Activated CD8-positive, alpha-beta T cell treated with anti-CD3 and anti-CD28 coated beads for 36 hours (primary cell): ENCODE measurements around the gene MAPK8. TPM values are rescaled to one million over a fixed set of nuclear protein-coding genes. Genes with fewer than 3 reads are reported as not detected.

Experiments used
- ATAC-seq: fragments of 200-7000 bp; cut with Tn5 transposase; one replicate; pipeline ENCODE4 v1.10.0; 2021; ENCODE audit warnings: mild to moderate bottlenecking, moderate library complexity
- CTCF ChIA-PET: fragments of 350-600 bp; sonication (Branson Sonifier 250); formaldehyde crosslinking; loops from one replicate; lab custom pipeline; 2021; ENCODE audit warnings: antibody characterized with exemption; lab: Charles Lee
- POLR2A ChIA-PET: fragments of 350-600 bp; sonication (Branson Sonifier 250); formaldehyde crosslinking; loops from one replicate; lab custom pipeline; 2021; ENCODE audit warnings: antibody characterized with exemption; lab: Charles Lee
- DNase-seq: peaks from one replicate; pipeline ENCODE4 v3.0.0-alpha.2; 2020
- H3K27ac Mint-ChIP-seq: one replicate; pipeline ENCODE4 v1.8.0; 2021; ENCODE audit warnings: mild to moderate bottlenecking, mixed read lengths
- H3K27me3 Mint-ChIP-seq: one replicate; pipeline ENCODE4 v1.8.0; 2021; ENCODE audit warnings: mixed read lengths
- H3K36me3 Mint-ChIP-seq: one replicate; pipeline ENCODE4 v1.8.0; 2021; ENCODE audit warnings: low read depth, mixed read lengths
- H3K4me1 Mint-ChIP-seq: one replicate; pipeline ENCODE4 v1.8.0; 2021; ENCODE audit warnings: low read depth, mixed read lengths
- H3K4me3 Mint-ChIP-seq: one replicate; pipeline ENCODE4 v1.8.0; 2021; ENCODE audit warnings: mild to moderate bottlenecking, moderate library complexity, mixed read lengths
- H3K9me3 Mint-ChIP-seq: one replicate; pipeline ENCODE4 v1.8.0; 2021; ENCODE audit warnings: mixed read lengths
- CTCF ChIP-seq: fragments of 200-600 bp; IDR thresholded peaks from one replicate; pipeline ENCODE4 v1.8.0; 2022; ENCODE audit warnings: antibody characterized with exemption, mild to moderate bottlenecking
- intact Hi-C: fragments of 100-400 bp; cut with micrococcal nuclease; formaldehyde crosslinking; loops from one replicate; pipeline ENCODE4 v1.10.0; 2022
- total RNA-seq, 2 experiments: library from RNA; stranded (reverse); gene quantifications; one replicate each; pipeline ENCODE4 v1.2.3, GENCODE V29; 2021

The MAPK8 gene
- total RNA-seq, 2 experiments from 2014 or later, result 40.5 to 41.1 TPM

DNA sequence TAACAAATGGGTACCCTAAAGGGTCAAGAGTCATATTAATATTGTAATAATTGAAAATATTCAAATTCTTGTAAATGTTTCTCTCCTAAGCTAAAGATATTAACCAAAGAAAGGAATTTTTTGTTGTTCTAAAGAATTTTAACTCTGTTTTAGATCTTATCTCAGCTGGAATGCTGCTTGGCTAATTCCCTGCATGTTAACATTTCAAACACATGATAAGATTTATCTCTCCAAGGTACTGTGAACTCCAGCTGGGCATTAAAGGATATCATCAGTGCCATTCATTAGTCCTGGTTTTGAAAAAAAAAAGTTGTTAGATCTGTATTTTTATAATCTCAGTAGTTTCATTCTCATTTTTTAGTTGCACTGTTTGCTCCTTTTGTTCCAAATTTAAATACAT is 76.9 kb downstream of the MAPK8 start:
- no peak for ATAC-seq
- peaks cover 16% of the 10 kb centered on the region for H3K4me1 Mint-ChIP-seq
- CTCF ChIA-PET, result no interaction called here
- intact Hi-C loops, result no loop called here
- no peak overlapping the region for H3K4me3 Mint-ChIP-seq
- no peak for DNase-seq
- no peak overlapping the region for H3K27ac Mint-ChIP-seq
- peaks cover 13% of the 10 kb centered on the region for H3K9me3 Mint-ChIP-seq
- H3K36me3 Mint-ChIP-seq, result peaks cover 2% of the 10 kb centered on the region
- H3K27me3 Mint-ChIP-seq, result no peaks in the 10 kb centered on the region
- POLR2A ChIA-PET, result no interaction called here
- TF ChIP-seq CTCF, result no peak

DNA sequence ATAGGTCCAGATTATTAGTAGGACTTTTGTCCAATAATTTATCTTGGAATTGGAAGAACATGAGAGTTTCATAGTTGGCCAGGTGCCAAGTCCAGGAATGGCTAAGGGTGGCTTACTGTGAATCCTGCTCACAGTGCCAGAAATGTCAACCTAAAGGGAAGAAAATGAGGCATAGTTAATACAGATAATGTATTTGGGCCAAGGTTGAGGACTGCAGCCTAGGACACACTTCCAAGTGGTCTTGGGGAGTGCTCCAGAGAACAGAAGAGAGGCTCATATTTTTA is 78.2 kb downstream of the MAPK8 start:
- Mint-ChIP-seq H3K27me3 (no peaks in the 10 kb centered on the region), H3K9me3 (peaks cover 6% of the 10 kb centered on the region), H3K4me1 (peaks cover 27% of the 10 kb centered on the region), H3K27ac (no peak overlapping the region), H3K4me3 (no peak overlapping the region), H3K36me3 (peaks cover 2% of the 10 kb centered on the region)
- ATAC-seq, result no peak
- CTCF ChIA-PET, result no interaction called here
- intact Hi-C loops, result no loop called here
- no peak for TF ChIP-seq CTCF
- DNase-seq, result no peak
- POLR2A ChIA-PET, result no interaction called here

DNA sequence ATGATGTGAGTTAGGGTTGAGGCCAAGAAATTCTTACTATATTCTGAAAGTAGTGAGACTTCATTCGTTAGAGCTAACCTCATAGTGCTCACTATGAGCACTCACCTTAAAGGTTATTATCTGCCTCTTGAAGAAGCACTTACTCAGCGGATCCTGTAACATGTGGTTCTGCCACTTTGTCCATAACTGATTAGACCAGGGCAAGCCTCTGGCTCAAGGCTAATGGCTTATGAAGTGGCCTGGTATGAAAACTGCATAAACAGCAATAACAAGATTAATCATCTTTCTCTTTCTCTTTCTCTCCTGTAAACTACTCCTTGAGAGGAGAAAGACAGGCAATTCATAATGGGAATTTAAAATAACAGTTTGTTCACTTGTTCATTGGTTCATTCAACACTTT is 82.8 kb downstream of the MAPK8 start:
- ChIA-PET CTCF (interaction anchor here (0.9 to 1.0 kb wide), 2 partner anchors 26 to 267 kb away, joined by 4 to 5 read pairs; no protein-coding TSS in a partner anchor), POLR2A (no interaction called here)
- no peak for ATAC-seq
- Mint-ChIP-seq H3K27ac (peak overlapping the region; percentile 10), H3K9me3 (no peaks in the 10 kb centered on the region), H3K36me3 (no peaks in the 10 kb centered on the region), H3K4me3 (no peak overlapping the region), H3K27me3 (no peaks in the 10 kb centered on the region), H3K4me1 (peaks cover 65% of the 10 kb centered on the region)
- intact Hi-C loops, result no loop called here
- DNase-seq, result no peak
- no peak for TF ChIP-seq CTCF

GRCh38 chr10:48389846-48390557 is 83.5 kb downstream of the MAPK8 start:
- peak overlapping the region; percentile 10 for H3K27ac Mint-ChIP-seq
- H3K4me1 Mint-ChIP-seq, result peaks cover 59% of the 10 kb centered on the region
- no peaks in the 10 kb centered on the region for H3K36me3 Mint-ChIP-seq
- no peak for ATAC-seq
- TF ChIP-seq CTCF, result no peak
- no peak overlapping the region for H3K4me3 Mint-ChIP-seq
- H3K27me3 Mint-ChIP-seq, result no peaks in the 10 kb centered on the region
- DNase-seq, result no peak
- CTCF ChIA-PET, result interaction anchor here (0.9 to 1.0 kb wide), 2 partner anchors 27 to 266 kb away, joined by 4 to 5 read pairs; no protein-coding TSS in a partner anchor
- POLR2A ChIA-PET, result no interaction called here
- intact Hi-C loops, result no loop called here
- no peaks in the 10 kb centered on the region for H3K9me3 Mint-ChIP-seq

DNA sequence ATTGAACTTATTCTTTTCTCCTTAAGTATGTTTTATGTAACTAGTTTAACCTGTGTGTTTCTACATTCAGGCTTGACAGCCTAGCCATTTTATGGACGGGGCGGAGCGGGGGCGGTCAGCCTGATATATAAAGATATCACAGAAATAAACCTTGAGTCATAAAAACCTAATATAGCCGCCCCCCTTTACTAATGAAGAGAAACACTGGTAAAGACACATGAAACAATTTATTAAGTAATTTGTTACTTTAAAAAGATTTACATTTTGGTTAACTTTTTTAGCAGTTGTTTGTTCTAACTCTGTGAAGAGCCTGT is 84.0 kb downstream of the MAPK8 start:
- Mint-ChIP-seq H3K27me3 (no peaks in the 10 kb centered on the region), H3K4me3 (no peak overlapping the region), H3K9me3 (no peaks in the 10 kb centered on the region), H3K4me1 (peaks cover 55% of the 10 kb centered on the region), H3K27ac (peak overlapping the region; percentile 19), H3K36me3 (no peaks in the 10 kb centered on the region)
- ChIA-PET CTCF (interaction anchor here (1.0 kb wide), 1 partner anchor 266 kb away, joined by 5 read pairs; no protein-coding TSS in a partner anchor), POLR2A (no interaction called here)
- ATAC-seq, result no peak
- intact Hi-C loops, result no loop called here
- no peak for TF ChIP-seq CTCF
- DNase-seq, result no peak
